Duodenal mucosa (tissue), 2 donors: ENCODE measurements around the gene BPIFB1.

ENCODE experiments used
- H3K27ac ChIP-seq: one replicate; pipeline ENCODE4 v1.7.0; 2013; ENCODE audit warnings: low read depth, low read length
- H3K27me3 ChIP-seq, 2 donors: one replicate each; pipeline ENCODE4 v1.7.0; 2013; ENCODE audit warnings: low read length in 2 of 2, control low read depth in 1 of 2; ENCODE audit not compliant: insufficient read depth in 2 of 2, control insufficient read depth in 1 of 2
- H3K36me3 ChIP-seq, 2 donors: one replicate each; pipeline ENCODE4 v1.7.0; 2013; ENCODE audit warnings: low read length in 2 of 2, control low read depth in 1 of 2; ENCODE audit not compliant: insufficient read depth in 2 of 2, control insufficient read depth in 1 of 2
- H3K4me1 ChIP-seq, 2 donors: one replicate each; pipeline ENCODE4 v1.7.0; 2013; ENCODE audit warnings: low read length in 2 of 2, control low read depth in 1 of 2; ENCODE audit not compliant: insufficient read depth in 2 of 2, control insufficient read depth in 1 of 2
- H3K4me3 ChIP-seq, 2 donors: one replicate each; pipeline ENCODE4 v1.7.0; 2013; ENCODE audit warnings: low read length in 2 of 2, low read depth in 1 of 2
- H3K9ac ChIP-seq, 2 donors: one replicate each; pipeline ENCODE4 v1.7.0; 2013; ENCODE audit warnings: low read length in 2 of 2, low read depth in 1 of 2
- H3K9me3 ChIP-seq, 2 donors: one replicate each; pipeline ENCODE4 v1.7.0; 2013; ENCODE audit warnings: low read length in 2 of 2, control low read depth in 1 of 2; ENCODE audit not compliant: control insufficient read depth in 1 of 2

Gene BPIFB1

DNA sequence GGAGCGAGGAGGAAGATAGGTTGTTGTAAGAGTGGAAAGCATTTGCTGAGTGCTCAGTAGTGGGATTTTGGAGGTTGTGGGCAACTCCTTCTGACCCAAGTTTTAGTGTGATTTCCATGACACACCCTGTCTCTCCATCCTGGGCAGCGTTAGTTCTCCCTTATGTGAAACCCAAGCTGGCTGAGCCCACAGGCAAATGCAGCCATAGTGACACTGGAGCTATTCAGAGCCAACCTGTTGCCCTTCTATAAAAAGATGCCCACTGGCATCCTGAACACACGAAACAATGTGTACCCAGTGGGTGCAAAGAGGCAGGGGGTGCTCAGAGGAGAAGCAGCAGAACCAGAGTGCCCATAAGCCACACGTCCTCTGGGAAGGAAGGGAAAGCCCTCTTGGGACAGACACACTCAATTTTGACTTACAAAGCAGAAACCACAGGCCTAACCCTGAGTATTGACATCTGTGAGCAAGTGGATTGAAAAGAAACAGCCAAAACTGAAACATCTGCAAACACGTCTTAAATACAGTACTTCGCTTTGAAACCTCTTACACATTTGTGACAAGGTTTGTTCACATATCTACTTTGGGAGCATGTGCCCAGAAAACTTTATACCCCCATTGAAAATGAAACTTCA lies 54.6 kb downstream of the BPIFB1 start:
- H3K4me3 ChIP-seq = no peak overlapping the region
- no peak overlapping the region for H3K9ac ChIP-seq
- no peaks in the 10 kb centered on the region for H3K9me3 ChIP-seq
- H3K27me3 ChIP-seq = no peaks in the 10 kb centered on the region
- H3K4me1 ChIP-seq = no peaks in the 10 kb centered on the region
- no peak overlapping the region for H3K27ac ChIP-seq
- no peaks in the 10 kb centered on the region for H3K36me3 ChIP-seq

DNA sequence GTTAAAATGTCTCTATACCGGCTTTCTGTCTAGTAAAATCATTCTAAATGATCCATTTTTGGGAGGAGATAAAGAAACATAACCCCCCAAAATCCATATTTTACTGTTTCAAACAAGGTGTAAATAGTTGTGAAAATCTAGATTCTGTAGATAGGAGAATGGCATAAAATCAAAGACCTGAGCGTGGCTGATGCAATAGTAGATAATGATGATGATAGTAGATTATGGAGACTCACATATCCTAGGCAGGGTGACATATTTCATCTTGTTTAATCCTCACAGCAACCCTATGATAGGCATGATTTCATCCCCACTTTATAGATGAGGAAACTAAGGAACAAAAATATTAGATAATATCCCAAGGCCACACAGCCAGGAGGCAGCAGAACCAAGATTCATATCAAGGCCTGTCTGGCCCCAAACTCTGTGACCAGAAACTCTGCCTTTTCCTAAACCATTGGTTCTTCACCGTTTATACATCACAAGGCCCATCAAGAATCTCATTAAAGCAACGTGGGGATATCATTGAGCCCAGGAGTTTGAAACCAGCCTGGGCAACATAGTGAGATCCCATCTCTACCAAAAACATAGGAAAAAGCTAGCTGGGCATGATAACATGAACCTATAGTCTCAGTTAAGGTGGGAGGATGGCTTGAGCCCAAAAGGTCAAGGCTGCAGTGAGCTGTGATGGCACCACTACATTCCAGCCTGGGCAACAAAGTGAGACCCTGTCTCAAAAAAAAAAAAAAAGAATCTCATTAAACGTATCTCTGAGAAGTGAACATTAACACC lies 55.6 kb downstream of the BPIFB1 start:
- Histone ChIP-seq H3K27me3 (no peaks in the 10 kb centered on the region), H3K27ac (no peak overlapping the region), H3K36me3 (no peaks in the 10 kb centered on the region), H3K9ac (no peak overlapping the region), H3K4me3 (no peak overlapping the region), H3K9me3 (no peaks in the 10 kb centered on the region), H3K4me1 (no peaks in the 10 kb centered on the region)

DNA sequence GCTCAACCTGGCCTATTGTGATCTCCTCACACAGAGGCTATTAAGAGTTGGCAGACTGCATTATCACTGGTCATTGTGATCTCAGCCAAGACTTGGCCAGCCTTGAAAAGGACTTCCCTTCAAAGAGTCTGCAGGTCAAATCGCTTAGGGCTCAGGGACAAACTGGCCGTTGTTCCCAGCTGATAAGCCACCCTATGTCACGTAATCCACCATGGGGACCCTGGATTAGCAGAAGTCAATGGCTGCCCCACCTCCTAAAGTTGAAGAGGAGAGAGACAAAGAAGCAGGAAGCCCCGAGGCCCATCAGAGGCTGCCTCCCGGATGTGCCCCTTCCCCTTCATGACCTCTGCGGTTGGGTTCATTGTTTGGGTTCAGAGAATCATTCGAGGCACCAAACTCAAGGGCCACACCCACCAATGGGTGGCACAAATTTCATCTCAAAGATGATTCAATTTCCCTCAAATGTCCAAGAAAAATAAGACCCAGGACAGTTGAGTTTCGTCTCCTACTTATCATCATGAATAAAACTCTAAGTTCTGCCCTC lies 56.6 kb downstream of the BPIFB1 start:
- Histone ChIP-seq H3K4me1 (no peaks in the 10 kb centered on the region), H3K9ac (no peak overlapping the region), H3K27ac (no peak overlapping the region), H3K27me3 (no peaks in the 10 kb centered on the region), H3K4me3 (no peak overlapping the region), H3K36me3 (no peaks in the 10 kb centered on the region), H3K9me3 (no peaks in the 10 kb centered on the region)

- Histone ChIP-seq H3K4me3 (no peak overlapping the region), H3K9ac (no peak overlapping the region), H3K9me3 (no peaks in the 10 kb centered on the region), H3K27ac (no peak overlapping the region), H3K36me3 (no peaks in the 10 kb centered on the region), H3K4me1 (no peaks in the 10 kb centered on the region), H3K27me3 (no peaks in the 10 kb centered on the region)
These were observed 60.5 kb downstream of the BPIFB1 start for GRCh38 chr20:33343521-33343920.

GRCh38 chr20:33345342-33345741 lies 62.3 kb downstream of the BPIFB1 start:
- no peaks in the 10 kb centered on the region for H3K4me1 ChIP-seq
- H3K27ac ChIP-seq = no peak overlapping the region
- peaks cover 0 to 12% of the 10 kb centered on the region in 2 donors for H3K36me3 ChIP-seq

DNA sequence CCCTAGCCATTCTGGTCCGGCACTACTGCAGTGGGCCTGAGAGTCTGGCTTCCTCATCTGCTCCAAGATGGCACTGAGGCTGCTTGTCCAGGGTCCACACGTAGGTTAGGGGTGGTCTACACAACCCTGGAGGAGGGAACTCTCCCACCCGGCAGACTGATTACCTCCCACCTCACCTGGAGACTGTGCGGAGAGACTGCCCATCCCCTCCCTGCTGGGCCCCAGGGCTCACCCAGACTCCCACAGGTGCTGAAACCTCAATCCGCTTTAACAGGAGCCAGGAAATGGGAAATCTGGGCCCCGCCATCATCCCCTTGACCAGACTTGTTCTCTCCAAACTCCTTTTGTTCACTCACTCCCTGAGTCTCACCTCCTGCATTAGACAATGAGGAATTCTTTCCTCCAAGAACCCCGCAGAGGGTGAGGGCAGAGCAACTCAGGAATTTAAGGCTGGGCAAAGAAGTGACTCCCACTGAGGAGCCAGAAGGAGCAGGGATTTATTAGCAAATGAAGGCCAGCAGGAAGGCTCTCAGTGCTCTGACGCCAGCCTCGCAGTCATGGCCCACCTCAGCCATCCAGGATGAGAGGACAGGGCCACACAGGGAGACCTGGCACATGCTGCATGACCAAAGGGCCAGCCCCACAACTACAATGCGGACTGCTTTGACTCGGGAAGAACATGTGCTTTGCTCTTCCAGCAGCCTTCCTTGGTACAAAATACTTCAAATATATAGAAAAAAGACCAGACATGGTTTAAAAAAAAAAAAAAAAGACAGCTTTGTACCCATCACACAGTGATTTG lies 65.3 kb downstream of the BPIFB1 start:
- H3K36me3 ChIP-seq = peaks cover 2 to 18% of the 10 kb centered on the region in 2 donors
- H3K27me3 ChIP-seq = no peaks in the 10 kb centered on the region
- H3K4me3 ChIP-seq = no peak overlapping the region
- no peak overlapping the region for H3K27ac ChIP-seq
- H3K4me1 ChIP-seq = no peaks in the 10 kb centered on the region
- H3K9me3 ChIP-seq = no peaks in the 10 kb centered on the region
- H3K9ac ChIP-seq = no peak overlapping the region

More at GRCh38 chr20:33345342-33345741, 62.3 kb downstream of the BPIFB1 start:
- Histone ChIP-seq H3K9me3 (no peaks in the 10 kb centered on the region), H3K4me3 (no peak overlapping the region), H3K27me3 (no peaks in the 10 kb centered on the region), H3K9ac (no peak overlapping the region)

- Histone ChIP-seq H3K36me3 (peaks cover 2 to 18% of the 10 kb centered on the region in 2 donors), H3K9me3 (no peaks in the 10 kb centered on the region), H3K9ac (no peak overlapping the region), H3K27ac (no peak overlapping the region), H3K4me1 (no peaks in the 10 kb centered on the region), H3K4me3 (no peak overlapping the region), H3K27me3 (no peaks in the 10 kb centered on the region)
These were observed 66.5 kb downstream of the BPIFB1 start for GRCh38 chr20:33349493-33349892.

DNA sequence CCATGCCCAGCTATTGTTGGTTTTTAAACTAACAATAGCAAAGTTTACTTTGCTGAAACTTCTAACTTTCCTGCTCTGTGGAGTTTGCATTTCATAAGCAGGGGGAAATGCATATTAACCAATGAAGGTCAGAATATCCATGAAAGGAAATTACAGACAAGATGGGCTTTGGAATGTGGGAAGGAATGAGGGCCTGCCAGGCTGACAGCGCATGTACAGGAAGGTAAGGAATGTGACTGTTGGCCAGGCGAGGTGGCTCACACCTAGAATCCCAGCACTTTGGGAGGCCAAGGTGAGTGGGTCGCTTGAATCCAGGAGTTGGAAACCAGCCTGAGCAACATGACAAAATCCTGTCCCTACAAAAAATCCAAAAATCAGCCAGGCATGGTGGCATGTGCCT lies 68.7 kb downstream of the BPIFB1 start:
- Histone ChIP-seq H3K9ac (no peak overlapping the region), H3K4me1 (no peaks in the 10 kb centered on the region), H3K27ac (no peak overlapping the region), H3K4me3 (no peak overlapping the region), H3K36me3 (peaks cover 2 to 18% of the 10 kb centered on the region in 2 donors), H3K27me3 (no peaks in the 10 kb centered on the region), H3K9me3 (no peaks in the 10 kb centered on the region)

GRCh38 chr20:33352258-33353012 lies 69.4 kb downstream of the BPIFB1 start:
- no peak overlapping the region for H3K4me3 ChIP-seq
- H3K4me1 ChIP-seq = no peaks in the 10 kb centered on the region
- H3K9me3 ChIP-seq = no peaks in the 10 kb centered on the region
- no peak overlapping the region for H3K9ac ChIP-seq
- peaks cover 2 to 24% of the 10 kb centered on the region in 2 donors for H3K36me3 ChIP-seq
- H3K27me3 ChIP-seq = no peaks in the 10 kb centered on the region
- no peak overlapping the region for H3K27ac ChIP-seq
